HG03571 (cell line): ENCODE results near the gene PPA2.
A peak's percentile ranks its signal among the peaks of the same experiment; 100 is the strongest.
"Not testable (repeated sequence)": the region's sequence is repeated elsewhere in the genome, so short reads cannot be mapped to it uniquely, and the experiment has no call there.

Source experiments
- ATAC-seq: cut with Tn5 transposase; IDR thresholded peaks from one replicate; pipeline ENCODE4 v1.9.1; 2021; ENCODE audit not compliant: unreplicated experiment

PPA2 gene

DNA sequence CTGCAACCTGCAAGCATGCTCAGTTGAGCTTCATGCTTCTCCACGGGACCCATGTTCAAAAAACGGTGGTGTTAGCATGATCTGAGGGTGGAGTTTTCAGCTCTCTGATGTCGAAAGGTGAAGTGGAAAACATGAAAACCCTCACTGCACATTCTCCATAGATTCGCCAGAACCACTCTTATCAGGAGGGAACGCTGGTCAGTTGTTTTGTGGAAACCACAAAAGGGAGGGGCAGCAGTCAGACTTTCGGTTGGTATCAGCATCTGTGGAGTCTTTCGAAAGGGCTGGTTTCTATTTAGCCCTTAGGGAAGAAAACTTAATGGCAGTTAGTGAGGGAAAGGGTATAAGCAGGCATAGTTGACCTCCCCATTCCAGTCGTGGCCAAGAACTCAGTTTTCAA lies 12.6 kb downstream of the PPA2 start:
- no peak for ATAC-seq

- ATAC-seq = no peak
These were observed 13.6 kb downstream of the PPA2 start for GRCh38 chr4:105460306-105460705.

GRCh38 chr4:105458541-105458940 lies 15.3 kb downstream of the PPA2 start:
- ATAC-seq = not testable (repeated sequence)

- ATAC-seq = no peak
These were observed 15.9 kb downstream of the PPA2 start for GRCh38 chr4:105458001-105458400.

GRCh38 chr4:105455998-105456397 lies 17.9 kb downstream of the PPA2 start:
- ATAC-seq = no peak

- ATAC-seq = no peak
These were observed 18.7 kb downstream of the PPA2 start for GRCh38 chr4:105455182-105455581.

GRCh38 chr4:105453550-105454205 lies 20.2 kb downstream of the PPA2 start:
- peak; percentile 69 for ATAC-seq

DNA sequence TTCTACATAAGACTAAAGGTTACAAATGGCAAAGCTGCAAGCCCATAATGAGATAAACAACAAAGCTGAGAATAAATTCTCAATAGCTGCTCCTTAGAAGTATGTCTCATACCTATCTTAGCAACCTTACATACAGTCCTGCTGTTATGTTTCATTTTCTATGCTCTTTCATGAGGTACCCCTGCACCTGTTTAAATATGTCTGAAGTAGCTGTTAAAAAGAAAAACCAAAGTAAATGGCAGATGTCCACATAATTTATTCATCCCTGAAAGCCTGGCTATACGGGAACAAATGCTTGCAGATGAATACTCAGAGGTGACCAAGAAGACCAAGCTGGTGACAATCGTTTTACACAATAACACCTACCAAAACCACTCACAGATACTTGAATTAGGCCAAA lies 22.5 kb downstream of the PPA2 start:
- no peak for ATAC-seq

DNA sequence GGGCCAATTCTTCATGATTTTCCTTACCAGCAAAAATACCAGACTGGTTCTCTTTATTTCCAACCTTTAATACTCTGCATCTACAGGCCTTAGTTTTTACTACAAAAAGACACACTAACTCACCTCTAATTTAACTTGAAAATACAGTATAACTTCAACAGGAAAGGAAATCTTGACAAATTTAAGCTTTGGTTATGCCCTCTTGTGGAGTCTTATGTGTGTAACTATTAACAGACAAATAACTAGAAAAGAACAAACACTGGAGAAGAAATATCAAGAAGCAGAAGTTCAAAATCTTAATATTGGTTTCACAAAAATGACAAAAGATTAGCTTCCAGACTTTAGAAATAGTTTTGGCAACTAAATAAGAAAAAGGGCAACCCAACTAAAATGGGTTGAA lies 33.0 kb downstream of the PPA2 start:
- no peak for ATAC-seq

GRCh38 chr4:105437637-105438036 lies 36.2 kb downstream of the PPA2 start:
- ATAC-seq = no peak

GRCh38 chr4:105436414-105436813 lies 37.4 kb downstream of the PPA2 start:
- no peak for ATAC-seq

GRCh38 chr4:105434940-105435339 lies 38.9 kb downstream of the PPA2 start:
- ATAC-seq = no peak

GRCh38 chr4:105433421-105433820 lies 40.4 kb downstream of the PPA2 start:
- ATAC-seq = no peak

GRCh38 chr4:105432438-105432837 lies 41.4 kb downstream of the PPA2 start:
- ATAC-seq = no peak

GRCh38 chr4:105430811-105431210 lies 43.1 kb downstream of the PPA2 start:
- no peak for ATAC-seq

- no peak for ATAC-seq
These were observed 47.5 kb downstream of the PPA2 start for GRCh38 chr4:105426187-105426897.

DNA sequence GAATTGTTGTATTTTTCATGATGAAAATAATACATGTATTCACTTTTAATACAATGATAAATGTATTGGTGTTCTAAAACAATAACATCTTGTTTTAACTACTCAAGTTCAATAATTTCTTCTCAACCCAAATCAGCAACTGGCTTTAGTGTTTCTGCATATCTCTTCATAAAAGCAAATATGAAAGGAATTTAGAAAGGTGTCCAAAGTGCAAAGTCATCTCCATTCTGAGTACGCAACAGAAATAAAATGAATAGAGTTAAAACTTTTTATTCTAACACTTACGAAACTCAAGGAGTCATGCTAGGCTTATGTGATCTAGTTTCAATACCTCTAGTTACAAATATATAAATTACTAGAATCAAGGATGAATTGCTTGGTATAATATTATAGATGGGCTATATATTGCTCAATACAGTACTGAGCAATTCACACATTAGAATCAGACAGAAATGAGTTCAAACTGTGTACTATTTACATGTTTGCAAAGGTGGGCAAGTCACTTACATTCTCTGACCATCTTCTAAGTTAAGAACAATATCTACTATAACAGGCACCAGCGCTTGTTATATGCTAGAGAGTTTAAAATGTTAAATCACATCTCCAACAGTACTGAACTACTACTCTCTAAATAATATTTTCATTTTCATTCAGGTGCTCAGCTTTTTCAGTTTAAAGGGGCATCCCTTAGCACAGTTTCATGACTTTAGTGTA lies 51.5 kb downstream of the PPA2 start:
- no peak for ATAC-seq

DNA sequence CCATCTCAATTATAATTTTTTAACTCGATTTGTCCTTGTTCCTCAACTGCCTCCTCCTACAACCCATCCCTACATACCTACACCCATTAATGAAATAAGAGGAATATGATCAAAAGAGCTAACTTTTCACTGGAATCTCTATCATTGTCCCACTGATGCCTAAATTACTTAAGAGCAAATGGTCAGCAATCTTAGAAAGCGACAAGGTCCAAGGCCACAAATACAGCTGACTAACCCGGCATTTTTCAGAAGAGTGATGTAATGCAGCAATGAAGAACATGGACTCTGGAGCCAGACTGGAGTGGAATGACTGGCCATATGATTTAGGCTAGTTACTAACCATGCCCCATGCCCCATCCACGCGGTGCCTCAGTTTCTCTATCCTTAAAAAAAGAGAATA lies 56.2 kb downstream of the PPA2 start:
- ATAC-seq = no peak

DNA sequence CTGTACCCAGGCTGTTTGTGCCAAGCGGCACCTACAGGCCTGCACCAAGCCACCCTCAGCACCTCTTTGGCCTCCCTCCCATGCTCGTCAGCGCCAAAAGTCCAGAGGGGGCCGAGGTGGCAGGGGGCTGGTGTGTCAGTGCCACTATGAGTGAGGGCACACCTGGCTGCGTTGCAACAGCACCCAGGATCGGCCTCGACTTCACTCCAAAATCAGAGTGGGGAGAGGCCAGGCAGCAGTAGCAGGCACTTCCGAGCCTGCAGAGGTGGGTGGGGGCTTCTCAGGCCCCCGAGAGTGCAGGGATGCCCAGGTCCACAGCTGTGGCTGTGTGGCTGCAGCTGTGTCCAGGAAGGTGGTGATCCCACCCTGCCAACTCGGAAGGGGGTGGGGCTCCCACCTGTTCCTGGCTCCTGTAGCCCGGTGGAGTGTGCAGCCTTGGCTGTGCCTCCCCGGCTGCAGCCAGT lies 58.5 kb downstream of the PPA2 start:
- no peak for ATAC-seq

- no peak for ATAC-seq
These were observed 59.5 kb downstream of the PPA2 start for GRCh38 chr4:105414316-105414715.

DNA sequence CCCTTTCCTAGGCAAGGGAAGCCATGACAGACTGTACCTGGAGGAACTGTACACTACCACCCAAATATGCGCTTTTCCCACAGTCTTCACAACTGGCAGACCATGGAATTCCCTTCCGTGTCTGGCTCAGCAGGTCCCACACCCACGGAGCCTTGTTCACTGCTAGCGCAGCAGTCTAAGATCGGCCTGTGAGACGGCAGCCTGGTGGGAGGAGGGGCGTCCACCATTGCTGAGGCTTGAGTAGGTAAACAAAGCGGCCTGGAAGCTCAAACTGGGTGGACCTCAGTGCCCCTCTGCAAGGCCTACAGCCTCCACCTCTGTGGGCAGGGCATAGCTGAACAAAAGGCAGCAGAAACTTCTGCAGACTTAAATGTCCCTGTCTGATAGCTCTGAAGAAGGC lies 64.7 kb downstream of the PPA2 start:
- not testable (repeated sequence) for ATAC-seq
